NCI-H2029 treated with DMSO at 0.1 percent for 48 hours (cell line): ENCODE measurements around the gene TSPAN14.

Experiments
- DNase-seq: peaks from one replicate; lab custom pipeline; 2025; lab: John Stamatoyannopoulos, UW

The TSPAN14 gene

GRCh38 chr10:80504158-80504811 is 50.2 kb downstream of the TSPAN14 start:
- no peak for DNase-seq

GRCh38 chr10:80504897-80505465 is 50.9 kb downstream of the TSPAN14 start:
- no peak for DNase-seq

DNA sequence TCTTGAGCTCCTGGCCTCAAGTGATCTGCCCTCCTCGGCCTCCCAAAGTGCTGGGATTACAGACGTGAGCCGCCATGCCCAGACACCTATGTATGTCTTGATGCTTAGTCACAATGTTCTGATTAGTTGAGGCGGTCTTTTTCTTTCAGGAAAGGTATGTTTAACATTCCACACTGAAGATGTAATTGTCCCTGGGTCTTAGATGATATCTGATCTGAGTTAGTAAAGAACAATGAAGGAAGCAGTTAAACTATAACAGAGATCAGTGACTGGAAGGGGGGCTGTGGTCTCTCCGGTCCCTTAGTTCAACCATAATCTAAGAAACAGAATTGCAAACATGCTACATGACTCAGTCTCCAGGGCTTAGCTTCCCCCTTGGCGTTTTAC is 52.1 kb downstream of the TSPAN14 start:
- DNase-seq = no peak

- no peak for DNase-seq
Measured at GRCh38 chr10:80506836-80507487, 52.9 kb downstream of the TSPAN14 start.

DNA sequence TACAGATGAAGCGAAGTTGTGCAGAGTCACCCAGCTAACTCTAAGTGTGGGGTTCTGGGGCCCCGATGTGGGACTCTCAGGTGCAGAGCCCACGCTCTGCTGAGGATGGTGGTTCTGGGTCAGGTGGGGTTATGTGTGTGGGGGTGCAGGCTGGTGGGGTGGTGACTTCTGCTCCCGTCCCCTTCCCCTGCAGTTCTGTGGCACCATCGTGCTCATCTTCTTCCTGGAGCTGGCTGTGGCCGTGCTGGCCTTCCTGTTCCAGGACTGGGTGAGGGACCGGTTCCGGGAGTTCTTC is 54.9 kb downstream of the TSPAN14 start:
- DNase-seq = no peak

GRCh38 chr10:80509403-80510161 is 55.5 kb downstream of the TSPAN14 start:
- DNase-seq = no peak

GRCh38 chr10:80512031-80512526 is 58.0 kb downstream of the TSPAN14 start:
- no peak for DNase-seq

DNA sequence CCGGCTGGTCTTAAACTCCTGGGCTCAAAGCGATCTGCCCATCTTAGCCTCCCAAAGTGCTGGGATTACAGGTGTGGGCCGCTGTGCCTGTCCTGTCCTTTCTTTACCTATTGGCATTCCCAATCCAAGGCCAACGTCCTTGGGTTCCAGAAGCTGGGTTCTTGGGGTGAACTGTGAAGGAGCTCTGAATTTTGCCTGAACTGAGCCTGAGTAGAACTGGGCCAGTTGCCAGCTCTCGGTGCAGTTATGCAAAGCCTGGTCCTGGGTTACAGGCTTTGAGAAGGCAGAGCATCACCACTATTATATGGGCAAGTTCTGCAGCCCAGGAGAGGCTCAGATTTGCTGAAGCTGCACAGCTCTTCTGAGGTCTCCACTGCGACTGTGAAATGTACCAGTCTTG is 59.0 kb downstream of the TSPAN14 start:
- no peak for DNase-seq

GRCh38 chr10:80515511-80515910 is 61.4 kb downstream of the TSPAN14 start:
- no peak for DNase-seq

DNA sequence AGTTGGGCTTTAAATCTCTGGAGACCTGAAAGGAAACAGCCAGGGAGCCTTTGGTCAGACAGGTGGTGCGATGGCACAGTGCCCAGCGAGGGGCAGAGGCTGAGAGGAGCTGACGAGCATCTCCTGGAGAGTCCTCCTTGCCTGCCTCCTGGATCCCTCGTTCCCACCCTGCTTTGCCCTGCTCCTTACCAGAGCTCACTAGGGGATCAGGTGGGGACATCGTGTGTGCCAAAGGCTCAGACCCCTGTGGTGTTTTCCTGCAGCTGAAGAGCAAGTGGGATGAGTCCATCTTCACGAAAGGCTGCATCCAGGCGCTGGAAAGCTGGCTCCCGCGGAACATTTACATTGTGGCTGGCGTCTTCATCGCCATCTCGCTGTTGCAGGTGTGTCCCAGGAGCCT is 61.8 kb downstream of the TSPAN14 start:
- DNase-seq = no peak

DNA sequence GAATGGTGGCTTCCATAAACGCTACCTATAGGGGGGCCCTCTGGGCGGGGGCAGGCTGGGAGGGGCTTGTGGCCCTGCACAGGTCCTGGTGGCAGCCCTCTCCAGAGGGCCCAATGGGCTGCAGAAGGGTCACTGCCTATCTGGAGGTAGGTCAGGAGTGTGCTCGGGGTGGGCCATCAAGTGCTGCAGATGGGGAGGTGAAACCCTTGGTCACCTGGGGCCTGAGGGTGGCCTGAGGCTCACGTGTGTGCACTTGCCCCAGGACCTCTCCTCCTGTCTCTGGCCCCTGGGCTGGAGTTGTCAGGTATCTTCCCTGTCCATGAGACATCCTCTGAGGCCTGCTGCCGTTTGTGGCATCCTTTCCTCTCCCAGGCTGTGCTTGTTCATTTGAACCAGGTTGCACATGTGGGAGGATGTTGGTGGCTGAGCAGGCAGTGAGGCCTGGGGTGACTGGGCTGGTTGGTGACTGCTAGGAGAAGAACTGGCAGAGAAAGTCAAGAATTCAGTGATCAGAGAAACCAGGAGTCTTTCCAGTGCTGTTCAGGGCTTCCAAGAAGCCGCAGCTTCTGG is 62.5 kb downstream of the TSPAN14 start:
- no peak for DNase-seq

DNA sequence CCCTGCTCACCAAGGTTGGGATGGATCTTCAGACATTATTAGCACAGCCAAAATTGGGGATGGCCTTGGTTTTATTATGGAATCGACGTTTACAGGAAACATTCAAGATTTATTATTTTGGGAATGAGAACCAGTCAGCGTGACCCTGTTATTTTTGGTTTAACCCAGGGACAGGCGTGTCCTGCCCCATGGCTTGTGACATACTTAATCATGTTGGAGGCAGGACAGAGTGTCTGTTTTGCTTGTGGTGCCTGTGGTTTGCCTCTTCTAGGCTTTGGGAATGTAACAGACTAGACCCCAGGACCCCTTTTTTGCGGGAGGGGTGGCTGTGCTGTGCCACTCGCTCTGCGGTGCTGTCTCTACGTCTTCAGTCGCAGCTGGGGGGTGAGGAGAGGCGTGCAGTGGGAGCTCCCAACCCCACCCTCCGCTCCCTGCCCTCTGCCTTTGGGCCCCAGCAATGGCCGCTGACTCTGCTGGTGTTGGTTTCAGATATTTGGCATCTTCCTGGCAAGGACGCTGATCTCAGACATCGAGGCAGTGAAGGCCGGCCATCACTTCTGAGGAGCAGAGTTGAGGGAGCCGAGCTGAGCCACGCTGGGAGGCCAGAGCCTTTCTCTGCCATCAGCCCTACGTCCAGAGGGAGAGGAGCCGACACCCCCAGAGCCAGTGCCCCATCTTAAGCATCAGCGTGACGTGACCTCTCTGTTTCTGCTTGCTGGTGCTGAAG is 63.5 kb downstream of the TSPAN14 start:
- DNase-seq = no peak

DNA sequence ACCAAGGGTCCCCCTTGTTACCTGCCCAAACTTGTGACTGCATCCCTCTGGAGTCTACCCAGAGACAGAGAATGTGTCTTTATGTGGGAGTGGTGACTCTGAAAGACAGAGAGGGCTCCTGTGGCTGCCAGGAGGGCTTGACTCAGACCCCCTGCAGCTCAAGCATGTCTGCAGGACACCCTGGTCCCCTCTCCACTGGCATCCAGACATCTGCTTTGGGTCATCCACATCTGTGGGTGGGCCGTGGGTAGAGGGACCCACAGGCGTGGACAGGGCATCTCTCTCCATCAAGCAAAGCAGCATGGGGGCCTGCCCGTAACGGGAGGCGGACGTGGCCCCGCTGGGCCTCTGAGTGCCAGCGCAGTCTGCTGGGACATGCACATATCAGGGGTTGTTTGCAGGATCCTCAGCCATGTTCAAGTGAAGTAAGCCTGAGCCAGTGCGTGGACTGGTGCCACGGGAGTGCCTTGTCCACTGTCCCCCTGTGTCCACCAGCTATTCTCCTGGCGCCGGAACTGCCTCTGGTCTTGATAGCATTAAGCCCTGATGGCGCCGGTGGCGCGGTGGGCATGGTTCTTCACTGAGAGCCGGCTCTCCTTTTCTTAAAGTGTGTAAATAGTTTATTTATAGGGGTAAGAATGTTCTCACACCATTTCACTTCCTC is 64.2 kb downstream of the TSPAN14 start:
- DNase-seq = no peak

DNA sequence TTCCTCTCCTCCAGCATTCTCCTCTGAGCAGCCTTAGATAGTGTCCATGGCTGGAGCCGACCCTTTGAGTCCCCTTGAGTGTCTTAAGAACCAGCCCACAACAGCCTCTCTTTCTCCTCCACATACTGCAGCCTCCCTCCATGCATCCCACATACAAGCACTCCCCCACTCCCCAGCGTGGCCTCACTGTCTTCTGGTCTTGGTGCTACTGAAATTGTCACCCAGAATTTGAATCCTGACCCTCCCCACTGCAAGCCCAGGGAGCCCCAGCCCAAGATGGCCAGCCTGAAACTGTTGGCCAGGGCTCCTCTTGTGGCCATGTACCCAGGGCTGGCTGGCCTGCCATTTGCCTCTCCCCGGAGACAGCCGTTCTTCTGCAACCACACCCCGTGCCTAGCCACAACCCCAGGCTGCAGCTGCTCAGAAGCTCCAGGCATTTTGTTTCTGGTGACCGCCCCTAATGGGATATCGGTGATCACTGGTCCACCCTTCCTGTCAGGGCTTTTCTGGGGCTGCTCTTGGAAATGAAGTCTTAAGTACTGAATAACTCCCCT is 64.8 kb downstream of the TSPAN14 start:
- no peak for DNase-seq

- DNase-seq = no peak
Measured at GRCh38 chr10:80519936-80520650, 66.0 kb downstream of the TSPAN14 start.

- no peak for DNase-seq
Measured at GRCh38 chr10:80520661-80521470, 66.8 kb downstream of the TSPAN14 start.

DNA sequence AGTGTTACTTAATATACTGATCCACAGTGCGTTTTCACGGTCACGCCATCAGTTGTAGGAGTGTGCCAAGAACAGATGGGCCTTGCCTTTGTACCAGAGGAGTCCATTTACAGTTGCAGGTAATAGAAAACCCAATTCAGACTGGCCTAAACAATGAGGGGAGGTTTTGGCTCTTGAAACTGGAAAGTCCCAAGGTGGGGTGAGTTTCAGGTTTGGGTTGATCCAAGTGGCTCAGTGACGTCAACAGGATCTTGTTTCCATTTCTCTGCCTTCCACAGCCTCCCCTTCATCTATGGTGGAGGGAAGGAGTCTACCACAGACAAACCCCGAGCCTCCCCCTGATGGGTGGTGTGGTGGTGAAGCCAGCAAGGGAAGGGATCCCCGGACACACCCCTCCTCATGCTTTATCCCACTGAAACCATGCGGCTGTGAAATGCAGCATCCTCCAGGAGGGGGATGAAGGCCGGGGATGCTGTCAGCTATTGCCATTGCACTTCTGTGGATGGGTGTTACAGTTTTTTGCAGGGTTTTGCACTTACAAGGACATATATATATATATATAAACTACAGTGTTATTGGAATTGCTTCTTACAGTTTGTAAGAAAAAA is 68.8 kb downstream of the TSPAN14 start:
- no peak for DNase-seq

DNA sequence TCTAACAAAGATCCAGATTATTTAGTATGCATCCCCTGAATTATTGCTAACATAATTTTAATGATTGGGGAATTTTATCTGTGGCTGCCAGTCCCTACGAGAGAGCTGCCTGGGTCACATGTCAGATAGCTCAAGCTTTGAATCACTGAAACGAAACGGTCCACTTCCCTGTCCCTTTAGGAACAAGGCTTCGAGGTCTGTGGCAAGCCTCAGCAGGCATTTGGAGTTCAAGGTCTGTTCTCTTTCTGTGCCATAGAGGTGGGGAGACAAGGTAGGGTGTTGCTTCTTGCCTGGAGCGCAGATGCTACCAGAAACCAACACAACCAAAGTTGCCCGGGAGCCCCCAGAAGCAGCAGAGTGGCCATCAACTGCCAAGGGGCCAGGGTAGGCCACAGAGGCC is 69.7 kb downstream of the TSPAN14 start:
- no peak for DNase-seq
